Ectodermal cell (in vitro differentiated cells): ENCODE data around the gene SASS6.
A peak's percentile ranks its signal among the peaks of the same experiment; 100 is the strongest.
"Not testable (repeated sequence)": the region's sequence is repeated elsewhere in the genome, so short reads cannot be mapped to it uniquely, and the experiment has no call there.

Experiments
- H3K27ac ChIP-seq: 2 replicates; pipeline ENCODE4 v1.7.0; 2013; ENCODE audit warnings: mild to moderate bottlenecking, low read depth, low read length; ENCODE audit not compliant: insufficient read depth, poor library complexity, severe bottlenecking
- H3K27me3 ChIP-seq: 2 replicates; pipeline ENCODE4 v1.7.0; 2013; ENCODE audit warnings: mild to moderate bottlenecking, low read length; ENCODE audit not compliant: insufficient read depth, control insufficient read depth, poor library complexity, severe bottlenecking
- H3K36me3 ChIP-seq: one replicate; pipeline ENCODE4 v1.7.0; 2013; ENCODE audit warnings: low read length; ENCODE audit not compliant: control insufficient read depth, insufficient read depth
- H3K4me1 ChIP-seq: one replicate; pipeline ENCODE4 v1.7.0; 2013; ENCODE audit warnings: low read length; ENCODE audit not compliant: control insufficient read depth, insufficient read depth
- H3K4me3 ChIP-seq: 2 replicates; pipeline ENCODE4 v1.7.0; 2013; ENCODE audit warnings: low read depth, low read length, control low read depth; ENCODE audit not compliant: insufficient read depth
- H3K9me3 ChIP-seq: 2 replicates; pipeline ENCODE4 v1.7.0; 2013; ENCODE audit warnings: mild to moderate bottlenecking, low read length, moderate library complexity; ENCODE audit not compliant: control insufficient read depth
- WGBS, 2 experiments: methylation state at CpG; one replicate each; pipeline ENCODE4 v1.1.7; 2013; ENCODE audit warnings: missing lambda C conversion rate in 2 of 2; 5-methylcytosine and 5-hydroxymethylcytosine counted together

The SASS6 gene

GRCh38 chr1:100051893-100052292, 80.8 kb downstream of the SASS6 start:
- Histone ChIP-seq H3K9me3 (no peaks in the 10 kb centered on the region), H3K4me1 (peaks cover 7% of the 10 kb centered on the region), H3K4me3 (no peak overlapping the region), H3K27me3 (no peaks in the 10 kb centered on the region), H3K36me3 (no peaks in the 10 kb centered on the region), H3K27ac (no peak overlapping the region)
- 95 to 97% methylated on average over 1 of the region's 1 CpG for WGBS, 2 experiments

GRCh38 chr1:100051401-100051800, 81.3 kb downstream of the SASS6 start:
- Histone ChIP-seq H3K27ac (no peak overlapping the region), H3K4me1 (peaks cover 7% of the 10 kb centered on the region), H3K27me3 (no peaks in the 10 kb centered on the region), H3K9me3 (no peaks in the 10 kb centered on the region), H3K4me3 (no peak overlapping the region), H3K36me3 (no peaks in the 10 kb centered on the region)
- 96 to 100% methylated on average over 4 of the region's 4 CpGs for WGBS, 2 experiments

GRCh38 chr1:100050139-100050538, 82.6 kb downstream of the SASS6 start:
- no peaks in the 10 kb centered on the region for H3K9me3 ChIP-seq
- no peaks in the 10 kb centered on the region for H3K36me3 ChIP-seq
- no peak overlapping the region for H3K4me3 ChIP-seq
- WGBS, 2 experiments: 96 to 99% methylated on average over 3 of the region's 4 CpGs
- no peak overlapping the region for H3K27ac ChIP-seq
- H3K4me1 ChIP-seq: peaks cover 7% of the 10 kb centered on the region
- H3K27me3 ChIP-seq: no peaks in the 10 kb centered on the region

- not testable (repeated sequence) for H3K4me3 ChIP-seq, H3K36me3 ChIP-seq, H3K27ac ChIP-seq, H3K27me3 ChIP-seq, H3K9me3 ChIP-seq, H3K4me1 ChIP-seq
- 92 to 95% methylated on average over 11 of the region's 11 CpGs for WGBS, 2 experiments
Measured at GRCh38 chr1:100047235-100047708, 85.5 kb downstream of the SASS6 start.

GRCh38 chr1:100045206-100045605, 87.5 kb downstream of the SASS6 start:
- Histone ChIP-seq H3K9me3 (no peaks in the 10 kb centered on the region), H3K4me1 (peaks cover 7% of the 10 kb centered on the region), H3K4me3 (no peak overlapping the region), H3K27ac (no peak overlapping the region), H3K36me3 (peaks cover 4% of the 10 kb centered on the region), H3K27me3 (no peaks in the 10 kb centered on the region)
- 90 to 94% methylated on average over 5 of the region's 5 CpGs for WGBS, 2 experiments

- 70 to 100% methylated on average over 1 of the region's 2 CpGs for WGBS, 2 experiments
- H3K9me3 ChIP-seq: no peaks in the 10 kb centered on the region
- no peaks in the 10 kb centered on the region for H3K4me1 ChIP-seq
- H3K27me3 ChIP-seq: no peaks in the 10 kb centered on the region
- peaks cover 4% of the 10 kb centered on the region for H3K36me3 ChIP-seq
- peak overlapping the region; percentile 75 for H3K4me3 ChIP-seq
- H3K27ac ChIP-seq: no peak overlapping the region
Measured at GRCh38 chr1:100039591-100039990, 93.1 kb downstream of the SASS6 start.

- Histone ChIP-seq H3K27ac (peak overlapping the region; percentile 90), H3K27me3 (no peaks in the 10 kb centered on the region), H3K9me3 (no peaks in the 10 kb centered on the region), H3K36me3 (peaks cover 4% of the 10 kb centered on the region), H3K4me3 (peak overlapping the region; percentile 75), H3K4me1 (no peaks in the 10 kb centered on the region)
- 1 to 2% methylated on average over 37 of the region's 37 CpGs for WGBS, 2 experiments
Measured at GRCh38 chr1:100038660-100039287, 94.0 kb downstream of the SASS6 start.

- no peaks in the 10 kb centered on the region for H3K4me1 ChIP-seq
- 0% methylated on average over 87 of the region's 87 CpGs for WGBS, 2 experiments
- no peaks in the 10 kb centered on the region for H3K9me3 ChIP-seq
- H3K4me3 ChIP-seq: peak overlapping the region; percentile 75
- H3K27ac ChIP-seq: peak overlapping the region; percentile 90
- peaks cover 2% of the 10 kb centered on the region for H3K36me3 ChIP-seq
- H3K27me3 ChIP-seq: no peaks in the 10 kb centered on the region
Measured at GRCh38 chr1:100037927-100038659, 94.6 kb downstream of the SASS6 start.

GRCh38 chr1:100037656-100037926, 95.1 kb downstream of the SASS6 start:
- H3K4me3 ChIP-seq: peak overlapping the region; percentile 75
- no peaks in the 10 kb centered on the region for H3K9me3 ChIP-seq
- H3K27ac ChIP-seq: no peak overlapping the region
- no peaks in the 10 kb centered on the region for H3K4me1 ChIP-seq
- WGBS, 2 experiments: 0% methylated on average over 8 of the region's 8 CpGs
- H3K27me3 ChIP-seq: no peaks in the 10 kb centered on the region
- no peaks in the 10 kb centered on the region for H3K36me3 ChIP-seq

GRCh38 chr1:100036718-100037655, 95.7 kb downstream of the SASS6 start:
- H3K27me3 ChIP-seq: no peaks in the 10 kb centered on the region
- WGBS, 2 experiments: 27 to 33% methylated on average over 8 to 11 of the region's 11 CpGs
- no peaks in the 10 kb centered on the region for H3K36me3 ChIP-seq
- no peak overlapping the region for H3K27ac ChIP-seq
- no peaks in the 10 kb centered on the region for H3K4me1 ChIP-seq
- H3K9me3 ChIP-seq: no peaks in the 10 kb centered on the region
- H3K4me3 ChIP-seq: peak overlapping the region; percentile 75
